ENCODE results near the gene CARS2. TPM values are rescaled to one million over a fixed set of nuclear protein-coding genes. Genes with fewer than 3 reads are reported as not detected.
A peak's percentile ranks its signal among the peaks of the same experiment; 100 is the strongest.

The CARS2 gene
- total RNA-seq, 4 donors from 2014 or later = 49.0 to 78.1 (median 68.4) TPM

- WGBS, 2 donors = 0% methylated on average over 22 to 23 of the region's 86 CpGs
- Histone ChIP-seq H3K27me3 (no peaks in the 10 kb centered on the region), H3K9me3 (no peaks in the 10 kb centered on the region), H3K27ac (peak overlapping the region; percentile 97 to 100 (median 99)), H3K4me3 (replicated peaks in 1 of 3) (peak overlapping the region; percentile 83 to 92 (median 89)), H3K4me1 (peaks cover 17 to 18% of the 10 kb centered on the region in 2 donors), H3K36me3 (no peaks in the 10 kb centered on the region)
- DNase-seq = peak; percentile 61 to 64
- TF ChIP-seq CTCF (IDR thresholded peaks at IDR 0.05) (no peak), POLR2A (IDR thresholded peaks at IDR 0.05) (no peak)
- intact Hi-C loops (cut with DNase I) = loop anchor here (10.0 kb wide), 1 partner anchor 201 kb away; the partner anchor contains the start of gene ANKRD10
Observed at GRCh38 chr13:110713981-110714796, 8.3 kb upstream of the CARS2 start.

GRCh38 chr13:110713642-110713952, 7.7 kb upstream of the CARS2 start, which contains the start of gene ING1:
Gene ING1 (plus strand): TSS chr13:110713700. CDS start chr13:110714150, 450 bp downstream.
- intact Hi-C loops (cut with DNase I) = loop anchor here (10.0 kb wide), 1 partner anchor 201 kb away; the partner anchor contains the start of gene ANKRD10
- H3K27me3 ChIP-seq = no peaks in the 10 kb centered on the region
- no CpG with 5 or more reads among the region's 45 CpGs for WGBS, 2 donors
- H3K4me3 ChIP-seq (replicated peaks in 1 of 3) = peak within 1 kb of the TSS; percentile 83 to 92 (median 89)
- peak in 1 of 6 experiments; percentile 4 for TF ChIP-seq CTCF (IDR thresholded peaks at IDR 0.05)
- TF ChIP-seq POLR2A (IDR thresholded peaks at IDR 0.05) = no peak
- peak within 1 kb of the TSS; percentile 98 to 100 (median 99) for H3K27ac ChIP-seq
- H3K36me3 ChIP-seq = no peaks in the 10 kb centered on the region
- no peak for DNase-seq
- peaks cover 17 to 18% of the 10 kb centered on the region in 2 donors for H3K4me1 ChIP-seq
- no peaks in the 10 kb centered on the region for H3K9me3 ChIP-seq

- 0% methylated on average over 22 to 29 of the region's 68 CpGs for WGBS, 2 donors
- peaks cover 15 to 16% of the 10 kb centered on the region in 2 donors for H3K4me1 ChIP-seq
- peak overlapping the region; percentile 98 to 100 (median 99) for H3K27ac ChIP-seq
- H3K36me3 ChIP-seq = no peaks in the 10 kb centered on the region
- no peaks in the 10 kb centered on the region for H3K9me3 ChIP-seq
- peak; percentile 99 for DNase-seq
- no peaks in the 10 kb centered on the region for H3K27me3 ChIP-seq
- peak overlapping the region; percentile 80 to 91 (median 83) for H3K4me3 ChIP-seq (replicated peaks in 1 of 3)
- intact Hi-C loops (cut with DNase I) = loop anchor here (10.0 kb wide), 1 partner anchor 202 kb away; the partner anchor contains the start of gene ANKRD10
- peak; percentile 93 to 98 for TF ChIP-seq POLR2A (IDR thresholded peaks at IDR 0.05)
- TF ChIP-seq CTCF (IDR thresholded peaks at IDR 0.05) = peak in 1 of 6 experiments; percentile 6
Observed at GRCh38 chr13:110712849-110713641, 7.1 kb upstream of the CARS2 start.

GRCh38 chr13:110712081-110712848, 6.3 kb upstream of the CARS2 start:
- DNase-seq = peak; percentile 85 to 86
- intact Hi-C loops (cut with DNase I) = loop anchor here (10.0 kb wide), 1 partner anchor 203 kb away; the partner anchor contains the start of gene ANKRD10
- TF ChIP-seq POLR2A (IDR thresholded peaks at IDR 0.05) = peak; percentile 47 to 72
- TF ChIP-seq CTCF (IDR thresholded peaks at IDR 0.05) = no peak

More at GRCh38 chr13:110712081-110712848, 6.3 kb upstream of the CARS2 start:
- Histone ChIP-seq H3K27ac (peak overlapping the region; percentile 97 to 100 (median 98)), H3K4me3 (replicated peaks in 1 of 3) (peak overlapping the region; percentile 64 to 91 (median 83)), H3K27me3 (no peaks in the 10 kb centered on the region), H3K9me3 (no peaks in the 10 kb centered on the region), H3K36me3 (no peaks in the 10 kb centered on the region), H3K4me1 (peaks cover 7 to 13% of the 10 kb centered on the region in 2 donors)
- WGBS, 2 donors = 0 to 1% methylated on average over 27 to 30 of the region's 58 CpGs
